NCI-H1105 treated with DMSO at 0.1 percent for 48 hours (cell line): Measurements from ENCODE around the gene PHACTR3.

Experiments
- DNase-seq: peaks from one replicate; lab custom pipeline; 2025; lab: John Stamatoyannopoulos, UW

PHACTR3 gene

GRCh38 chr20:59814840-59815340, 210.6 kb downstream of the PHACTR3 start:
- no peak for DNase-seq

GRCh38 chr20:59816146-59816738, 211.9 kb downstream of the PHACTR3 start:
- no peak for DNase-seq

- DNase-seq, result no peak
Measured at GRCh38 chr20:59817406-59817805, 213.1 kb downstream of the PHACTR3 start.

- DNase-seq, result no peak
Measured at GRCh38 chr20:59817846-59818615, 213.7 kb downstream of the PHACTR3 start.

- no peak for DNase-seq
Measured at GRCh38 chr20:59818911-59819310, 214.6 kb downstream of the PHACTR3 start.

- no peak for DNase-seq
Measured at GRCh38 chr20:59819496-59820203, 215.3 kb downstream of the PHACTR3 start.

- DNase-seq, result peak; percentile 88
Measured at GRCh38 chr20:59820204-59821041, 216.1 kb downstream of the PHACTR3 start.

GRCh38 chr20:59821201-59821600, 216.9 kb downstream of the PHACTR3 start:
- no peak for DNase-seq

- no peak for DNase-seq
Measured at GRCh38 chr20:59821788-59822187, 217.4 kb downstream of the PHACTR3 start.

- DNase-seq, result no peak
Measured at GRCh38 chr20:59822291-59823029, 218.1 kb downstream of the PHACTR3 start.

GRCh38 chr20:59823030-59823423, 218.7 kb downstream of the PHACTR3 start:
- DNase-seq, result no peak

GRCh38 chr20:59823491-59824259, 219.3 kb downstream of the PHACTR3 start:
- DNase-seq, result no peak

GRCh38 chr20:59824711-59825562, 220.6 kb downstream of the PHACTR3 start:
- no peak for DNase-seq

GRCh38 chr20:59825563-59825920, 221.2 kb downstream of the PHACTR3 start:
- no peak for DNase-seq

GRCh38 chr20:59825944-59826759, 221.8 kb downstream of the PHACTR3 start:
- peak; percentile 80 for DNase-seq

GRCh38 chr20:59827138-59828056, 223.1 kb downstream of the PHACTR3 start:
- no peak for DNase-seq
